GM23338 (cell line): ENCODE data around the gene SLC6A8. TPM values are rescaled to one million over a fixed set of nuclear protein-coding genes. Genes with fewer than 3 reads are reported as not detected.

Source experiments
- ATAC-seq: fragments of 200-7000 bp; cut with Tn5 transposase; 3 replicates; pipeline ENCODE4 v1.9.1; 2020
- DNase-seq: peaks from one replicate; pipeline ENCODE4 v3.0.0-alpha.2; 2015; ENCODE audit warnings: low spot score
- H2AFZ ChIP-seq: fragments of 200-600 bp; sonication (generic); 2 replicates; pipeline ENCODE4 v1.8.0; 2016; ENCODE audit warnings: antibody characterized with exemption, mild to moderate bottlenecking, moderate library complexity
- H3F3A ChIP-seq: fragments of 200-600 bp; sonication (generic); replicated peaks from 2 replicates; pipeline ENCODE4 v1.8.0; 2017; ENCODE audit warnings: antibody characterized with exemption, mixed run types, low read depth
- H3K27ac ChIP-seq: fragments of 200-600 bp; sonication (generic); 2 replicates; pipeline ENCODE4 v1.6.1; 2016; ENCODE audit warnings: low read depth
- H3K27me3 ChIP-seq: fragments of 200-600 bp; sonication (generic); 2 replicates; pipeline ENCODE4 v1.8.0; 2016; ENCODE audit warnings: mild to moderate bottlenecking, mixed run types, moderate library complexity; ENCODE audit not compliant: insufficient read depth
- H3K36me3 ChIP-seq: fragments of 200-600 bp; sonication (generic); 2 replicates; pipeline ENCODE4 v1.8.0; 2016; ENCODE audit warnings: mild to moderate bottlenecking; ENCODE audit not compliant: insufficient read depth
- H3K4me1 ChIP-seq: fragments of 200-600 bp; sonication (generic); 2 replicates; pipeline ENCODE4 v1.8.0; 2016; ENCODE audit warnings: mild to moderate bottlenecking, moderate library complexity; ENCODE audit not compliant: insufficient read depth
- H3K4me2 ChIP-seq: fragments of 200-600 bp; sonication (generic); 2 replicates; pipeline ENCODE4 v1.7.1; 2017; ENCODE audit warnings: mixed run types
- H3K4me3 ChIP-seq: fragments of 200-600 bp; sonication (generic); 2 replicates; pipeline ENCODE4 v1.6.1; 2016; ENCODE audit warnings: mixed run types
- H3K79me2 ChIP-seq: fragments of 200-600 bp; sonication (generic); replicated peaks from 2 replicates; pipeline ENCODE4 v1.8.0; 2017; ENCODE audit warnings: mild to moderate bottlenecking; ENCODE audit not compliant: insufficient read depth
- H3K9me2 ChIP-seq: fragments of 200-600 bp; sonication (generic); 2 replicates; pipeline ENCODE4 v1.8.0; 2017; ENCODE audit not compliant: insufficient read depth
- H4K20me1 ChIP-seq: fragments of 200-600 bp; sonication (generic); replicated peaks from 2 replicates; pipeline ENCODE4 v1.8.0; 2017; ENCODE audit warnings: mild to moderate bottlenecking; ENCODE audit not compliant: insufficient read depth
- H3K27ac Mint-ChIP-seq: 2 replicates; pipeline ENCODE4 v1.8.0; 2020; ENCODE audit warnings: inconsistent platforms, mild to moderate bottlenecking, moderate library complexity, mixed read lengths
- H3K27me3 Mint-ChIP-seq: 3 replicates; pipeline ENCODE4 v1.8.0; 2022; ENCODE audit warnings: low read depth, mild to moderate bottlenecking, moderate library complexity, mixed read lengths, inconsistent platforms; ENCODE audit not compliant: insufficient read depth, poor library complexity
- H3K36me3 Mint-ChIP-seq: 3 replicates; pipeline ENCODE4 v1.8.0; 2021; ENCODE audit warnings: low read depth, mild to moderate bottlenecking, inconsistent platforms, moderate library complexity, mixed read lengths
- H3K4me1 Mint-ChIP-seq: 3 replicates; pipeline ENCODE4 v1.8.0; 2020; ENCODE audit warnings: mild to moderate bottlenecking, inconsistent platforms, mixed read lengths
- H3K4me3 Mint-ChIP-seq: 3 replicates; pipeline ENCODE4 v1.8.0; 2021; ENCODE audit warnings: moderate library complexity, mild to moderate bottlenecking, inconsistent platforms, mixed read lengths
- H3K9me3 Mint-ChIP-seq: 3 replicates; pipeline ENCODE4 v1.8.0; 2020; ENCODE audit warnings: moderate library complexity, mild to moderate bottlenecking, inconsistent platforms, mixed read lengths
- CREB1 ChIP-seq: fragments of 250-450 bp; sonication (Bioruptor Pico); IDR thresholded peaks from 2 replicates; pipeline ENCODE4 v1.5.0; 2020; ENCODE audit warnings: low read depth, mild to moderate bottlenecking, moderate library complexity
- CTCF ChIP-seq, 2 experiments: fragments of 200-600 bp in 1 of 2; sonication (generic) in 1 of 2; conservative IDR thresholded peaks; 2 replicates each; pipeline versions ENCODE4 v1.5.1 to v1.6.1; 2016 to 2017; ENCODE audit warnings: antibody characterized with exemption in 2 of 2, low read depth in 2 of 2, mild to moderate bottlenecking in 2 of 2, moderate library complexity in 1 of 2
- ETS1 ChIP-seq: IDR thresholded peaks from 2 replicates; pipeline ENCODE4 v1.6.1; 2016; ENCODE audit warnings: antibody characterized with exemption
- EZH2phosphoT487 ChIP-seq: fragments of 200-600 bp; sonication (generic); IDR thresholded peaks from one replicate; pipeline ENCODE4 v1.8.1; 2018; ENCODE audit warnings: antibody characterized with exemption; ENCODE audit not compliant: unreplicated experiment
- JUNB ChIP-seq: IDR thresholded peaks from one replicate; pipeline ENCODE4 v1.6.1; 2016; ENCODE audit warnings: antibody characterized with exemption; ENCODE audit not compliant: unreplicated experiment
- NANOG ChIP-seq: IDR thresholded peaks from 2 replicates; pipeline ENCODE4 v1.6.1; 2016; ENCODE audit warnings: antibody characterized with exemption, borderline replicate concordance
- POLR2AphosphoS5 ChIP-seq: IDR thresholded peaks from 2 replicates; pipeline ENCODE4 v1.6.1; 2016; ENCODE audit warnings: antibody characterized with exemption, low read depth
- ZNF462 ChIP-seq: fragments of 250-450 bp; sonication (Bioruptor Pico); IDR thresholded peaks from 2 replicates; pipeline ENCODE4 v1.5.0; 2020; ENCODE audit warnings: mild to moderate bottlenecking, moderate library complexity
- polyA plus RNA-seq: library from polyadenylated mRNA; unstranded; fragments of >200 nt; fragmentation: Nextera tagmentation; extraction: Ambion mirVana; gene quantifications from 2 replicates; pipeline ENCODE4 v1.2.1, GENCODE V29; 2016
- total RNA-seq: library from RNA; depleted of rRNA; stranded (reverse); fragments of >200 nt; shearing (Covaris generic); gene quantifications from 2 replicates; pipeline ENCODE4 v1.2.3, GENCODE V29; 2014

The SLC6A8 gene
- total and polyA plus RNA-seq, 2 experiments from 2014 or later: 19.5 to 68.6 TPM

GRCh38 chrX:153657161-153657560 is 30.6 kb upstream of the SLC6A8 start:
- H3K4me1 ChIP-seq: no peaks in the 10 kb centered on the region
- no peak overlapping the region for H3K4me3 ChIP-seq
- Mint-ChIP-seq H3K4me3 (no peak overlapping the region), H3K9me3 (peaks cover 3% of the 10 kb centered on the region; the same call in 1 of the 3 replicates), H3K27me3 (peaks cover 6% of the 10 kb centered on the region), H3K36me3 (no peaks in the 10 kb centered on the region), H3K4me1 (no peaks in the 10 kb centered on the region), H3K27ac (no peak overlapping the region)
- H2AFZ ChIP-seq: no peak overlapping the region
- no peak overlapping the region for H3K27ac ChIP-seq
- no peaks in the 10 kb centered on the region for H3F3A ChIP-seq
- DNase-seq: no peak
- H3K79me2 ChIP-seq: no peaks in the 10 kb centered on the region
- TF ChIP-seq CTCF (conservative IDR thresholded peaks at IDR 0.05; ENCODE audit: low read depth in 2 of 2): no peak
- TF ChIP-seq ETS1: no peak
- TF ChIP-seq CREB1: no peak
- no peak for TF ChIP-seq EZH2phosphoT487
- TF ChIP-seq ZNF462 (CRISPR knock-in tag): no peak
- TF ChIP-seq NANOG: no peak
- TF ChIP-seq JUNB: no peak
- no peak for TF ChIP-seq POLR2AphosphoS5
- H4K20me1 ChIP-seq: no peaks in the 10 kb centered on the region
- no peaks in the 10 kb centered on the region for H3K9me2 ChIP-seq
- ATAC-seq: no peak
- peaks cover 13% of the 10 kb centered on the region for H3K27me3 ChIP-seq
- H3K4me2 ChIP-seq: no peak overlapping the region
- H3K36me3 ChIP-seq: no peaks in the 10 kb centered on the region
